ENCODE results near the gene SLC4A1AP.

SLC4A1AP gene

DNA sequence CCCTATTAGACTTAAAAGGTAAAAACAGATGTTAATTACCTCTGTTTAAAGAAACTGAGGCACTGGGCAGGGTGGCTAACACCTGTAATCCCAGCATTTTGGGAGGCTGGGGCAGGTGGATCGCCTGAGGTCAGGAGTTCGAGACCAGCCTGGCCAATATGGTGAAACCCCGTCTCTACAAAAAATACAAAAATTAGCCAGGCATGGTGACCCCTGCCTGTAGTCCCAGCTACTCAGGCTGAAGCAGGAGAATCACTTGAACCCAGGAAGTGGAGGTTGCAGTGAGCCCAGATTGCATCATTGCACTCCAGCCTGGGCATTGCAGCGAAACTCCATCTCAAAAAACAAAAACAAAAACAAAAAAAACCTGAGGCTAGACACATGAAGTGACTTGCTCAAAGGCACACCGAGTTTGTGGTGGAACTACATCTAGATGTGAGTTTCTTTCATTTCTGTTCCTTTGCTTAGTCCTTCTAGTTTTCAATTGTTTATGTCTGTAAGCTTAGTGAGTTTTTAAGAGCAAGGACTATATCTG is 40.7 kb downstream of the SLC4A1AP start:
- no peak for FAIRE-seq

DNA sequence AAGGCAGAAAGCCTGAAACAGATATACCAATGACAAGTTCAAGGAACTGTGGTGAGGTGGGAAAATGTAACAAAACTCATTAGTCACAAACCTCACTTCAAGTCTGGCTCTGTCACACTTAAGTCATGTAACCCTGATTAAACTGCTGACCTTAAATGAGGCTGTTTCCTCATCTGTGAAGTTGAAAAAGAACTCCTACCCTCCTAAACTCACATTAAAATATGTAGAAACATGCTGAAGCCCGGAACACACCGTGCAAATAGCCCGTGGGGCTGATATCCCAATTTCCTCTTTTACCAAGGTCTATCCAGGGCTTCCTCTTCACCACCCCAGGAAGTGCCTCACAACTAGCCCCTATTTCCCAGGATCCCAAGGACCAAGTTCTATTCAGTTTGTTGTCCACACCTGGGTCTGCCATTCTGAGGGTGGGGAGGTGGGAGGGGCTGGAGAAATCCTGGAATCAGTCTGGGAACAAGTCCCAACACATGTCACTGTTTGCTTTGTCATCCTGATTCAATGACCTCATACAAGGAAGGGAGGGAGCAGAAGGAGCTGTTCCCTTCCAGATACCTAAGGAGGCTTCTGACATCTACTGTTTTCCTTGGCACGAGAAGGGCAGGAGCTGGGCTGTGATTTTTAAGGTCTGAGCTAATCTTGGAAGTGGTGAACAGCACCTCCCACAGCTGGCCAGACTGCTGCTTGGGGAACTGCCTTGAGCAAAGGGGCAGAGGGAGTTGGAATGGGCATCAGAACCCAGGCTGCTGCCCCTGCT is 42.3 kb downstream of the SLC4A1AP start:
- no peak for FAIRE-seq

DNA sequence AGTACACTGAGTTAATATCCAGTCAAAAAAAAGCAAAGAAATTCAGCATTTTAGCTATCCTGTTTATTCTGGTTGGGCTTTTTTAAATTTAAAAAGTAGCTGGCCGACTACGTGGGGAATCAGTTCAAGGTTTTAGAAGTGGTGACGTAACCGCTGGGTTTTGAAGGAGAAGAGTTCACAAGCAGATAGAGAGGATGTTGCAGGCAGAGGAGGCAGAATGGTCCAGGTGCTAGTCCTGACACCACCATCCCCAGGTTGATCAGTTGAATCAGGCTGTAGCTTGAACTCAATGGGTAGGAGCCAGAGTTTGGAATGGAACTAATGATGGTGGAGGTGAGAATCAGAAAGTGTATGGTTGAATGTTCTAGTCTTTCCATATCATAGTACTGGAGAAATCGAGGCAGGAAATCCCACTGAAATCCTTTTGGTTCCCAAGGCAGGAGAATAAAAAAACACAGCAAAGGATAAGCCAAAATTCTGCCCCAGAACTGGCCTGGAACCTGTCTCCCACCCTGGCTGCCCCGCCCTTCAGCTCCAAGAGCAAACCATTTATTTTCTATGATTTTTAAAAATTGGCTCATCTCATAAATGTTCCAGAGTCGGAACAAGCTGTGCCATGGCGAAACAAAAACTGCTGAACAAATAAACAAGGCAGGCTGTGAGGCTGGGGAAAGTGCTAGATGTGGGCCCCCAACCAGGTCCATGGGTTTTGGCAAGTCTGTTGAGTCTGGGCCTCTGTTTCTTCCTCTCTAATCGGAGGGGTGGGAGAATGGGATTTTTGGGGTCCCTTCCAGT is 44.0 kb downstream of the SLC4A1AP start:
- FAIRE-seq: no peak

DNA sequence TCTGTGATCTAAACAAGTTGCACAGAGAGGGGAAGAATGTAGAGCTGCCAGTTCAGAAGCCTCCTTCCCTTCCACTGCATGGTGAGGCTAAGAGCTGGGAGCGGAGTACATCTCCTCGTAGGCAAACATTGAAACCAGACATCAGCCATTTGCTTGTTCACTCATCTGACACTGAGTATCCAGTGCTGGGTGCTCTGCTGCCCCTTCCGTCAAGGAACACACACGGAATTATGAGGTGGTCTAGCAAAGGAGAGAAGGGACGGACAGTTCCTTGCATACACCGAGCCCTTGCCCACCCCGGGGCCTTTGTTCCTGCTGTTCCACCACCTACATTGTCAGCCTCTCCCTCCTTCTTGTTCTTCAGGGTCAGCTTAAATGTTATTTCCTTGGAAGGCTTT is 44.6 kb downstream of the SLC4A1AP start:
- FAIRE-seq: no peak

DNA sequence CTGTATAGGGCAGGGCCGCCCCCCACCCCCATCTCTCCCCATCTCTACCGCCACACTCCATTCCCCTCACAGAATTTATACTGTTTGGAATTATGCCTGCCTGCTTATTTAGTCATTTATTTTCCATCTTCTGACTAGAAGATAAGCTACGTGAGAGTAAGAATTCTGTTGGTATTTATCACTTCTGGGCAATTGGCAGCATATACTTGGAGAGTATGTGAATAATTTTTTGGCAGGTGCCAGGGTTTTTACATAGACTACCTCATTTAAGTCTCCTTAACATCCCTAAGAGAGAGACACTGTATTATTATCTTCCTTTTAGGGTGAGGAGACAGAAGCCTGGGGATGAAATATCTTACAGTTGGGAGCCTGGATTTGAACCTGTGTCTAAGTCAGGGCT is 45.0 kb downstream of the SLC4A1AP start:
- FAIRE-seq: no peak

DNA sequence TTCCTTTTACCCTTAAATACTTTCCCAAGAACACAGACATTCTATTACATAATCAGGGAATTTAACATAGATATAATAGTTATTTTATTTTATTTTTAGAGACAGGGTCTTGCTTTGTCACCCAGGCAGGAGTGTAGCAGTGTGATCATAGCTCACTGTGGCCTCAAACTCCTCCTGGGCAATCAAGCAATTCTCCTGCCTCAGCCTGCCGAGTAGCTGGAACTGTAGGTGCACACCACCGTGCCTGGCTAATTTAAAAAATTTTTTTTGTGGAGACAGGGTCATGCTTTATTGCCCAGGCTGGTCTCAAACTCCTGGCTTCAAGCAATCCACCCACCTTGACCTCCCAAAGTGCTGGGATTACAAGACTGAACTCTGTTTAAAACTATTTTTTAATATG is 45.6 kb downstream of the SLC4A1AP start:
- FAIRE-seq: no peak

DNA sequence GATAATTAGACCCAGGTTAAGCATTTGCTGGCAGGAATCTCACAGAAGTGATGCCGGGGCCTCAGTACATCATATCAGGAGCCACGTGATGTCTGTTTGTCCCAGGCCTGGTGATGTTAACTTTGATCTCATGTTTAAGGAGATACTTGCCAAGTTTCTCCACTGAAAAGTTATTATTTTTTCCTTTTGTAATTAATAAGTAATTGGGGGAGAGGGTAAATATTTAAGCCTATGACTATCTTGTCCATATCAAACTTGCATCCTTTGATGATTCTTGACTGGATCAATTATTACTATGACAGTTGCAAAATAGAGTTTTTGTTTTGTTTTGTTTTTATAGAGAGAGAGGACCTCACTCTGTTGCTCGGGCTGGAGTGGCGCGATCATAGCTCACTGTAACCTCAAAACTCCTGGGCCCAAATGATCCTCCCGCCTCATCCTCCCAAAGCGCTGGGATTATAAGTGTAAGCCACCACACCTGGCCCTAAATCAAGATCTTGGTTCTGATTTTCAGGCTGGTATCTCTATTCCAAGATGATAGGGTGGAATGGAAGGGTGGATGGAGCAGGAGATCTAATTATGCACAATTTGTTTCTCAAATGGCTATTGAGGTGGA is 46.4 kb downstream of the SLC4A1AP start:
- FAIRE-seq: no peak

DNA sequence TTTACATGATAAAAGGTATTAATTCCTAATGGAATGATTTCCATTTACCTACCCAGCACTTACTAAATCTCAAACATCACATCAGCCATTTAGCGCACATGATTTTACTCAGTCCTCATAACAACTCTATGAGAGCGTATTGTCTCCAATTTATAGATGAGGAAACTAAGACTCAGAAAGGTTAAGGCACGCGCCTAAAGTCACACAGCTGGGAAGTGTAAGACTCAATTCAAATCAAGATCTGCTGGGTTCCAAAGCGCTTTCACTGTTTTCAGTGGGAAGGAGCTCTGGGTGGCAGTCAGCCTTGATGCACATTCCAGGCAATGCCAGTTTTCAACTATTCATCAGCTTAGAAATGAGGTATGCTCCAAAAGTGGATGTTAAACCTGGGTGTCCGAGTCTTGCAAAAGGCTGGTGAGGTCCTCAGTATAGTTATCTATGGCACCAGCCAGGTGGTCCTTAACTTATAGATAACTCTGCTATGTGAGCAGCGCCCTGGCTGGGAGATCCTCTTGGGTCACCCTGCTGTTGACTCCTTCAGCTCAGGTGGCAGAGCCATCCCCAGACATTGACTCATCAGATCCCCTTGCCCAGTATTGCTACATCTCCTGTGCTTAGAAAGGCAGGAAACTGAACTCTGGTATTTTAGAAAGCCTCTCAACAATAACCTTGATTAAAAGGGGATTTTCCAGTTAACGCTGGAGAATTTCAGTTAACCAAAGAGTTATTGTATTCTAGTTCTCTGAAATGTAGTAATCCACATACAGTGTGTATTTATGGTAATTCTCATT is 47.1 kb downstream of the SLC4A1AP start:
- no peak for FAIRE-seq

DNA sequence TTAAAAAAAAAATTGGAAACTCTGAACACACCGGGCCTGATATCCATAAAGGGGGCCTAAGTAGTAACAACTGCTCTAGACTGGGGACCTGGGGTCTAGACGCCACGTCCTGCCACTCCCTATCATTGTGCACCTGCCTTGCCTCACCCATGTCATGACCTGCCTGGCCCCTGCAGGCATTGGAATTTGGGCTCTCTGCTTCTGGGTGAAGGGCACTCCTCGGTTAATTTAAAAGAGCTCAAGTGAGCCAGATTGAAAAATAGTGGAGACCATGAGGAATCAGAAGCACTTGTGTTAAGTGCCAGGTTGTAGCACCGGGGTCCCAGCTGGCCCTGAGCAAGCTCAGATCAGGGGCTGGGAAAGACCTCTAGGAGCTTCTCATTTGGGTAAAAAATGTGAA is 48.1 kb downstream of the SLC4A1AP start:
- no peak for FAIRE-seq

DNA sequence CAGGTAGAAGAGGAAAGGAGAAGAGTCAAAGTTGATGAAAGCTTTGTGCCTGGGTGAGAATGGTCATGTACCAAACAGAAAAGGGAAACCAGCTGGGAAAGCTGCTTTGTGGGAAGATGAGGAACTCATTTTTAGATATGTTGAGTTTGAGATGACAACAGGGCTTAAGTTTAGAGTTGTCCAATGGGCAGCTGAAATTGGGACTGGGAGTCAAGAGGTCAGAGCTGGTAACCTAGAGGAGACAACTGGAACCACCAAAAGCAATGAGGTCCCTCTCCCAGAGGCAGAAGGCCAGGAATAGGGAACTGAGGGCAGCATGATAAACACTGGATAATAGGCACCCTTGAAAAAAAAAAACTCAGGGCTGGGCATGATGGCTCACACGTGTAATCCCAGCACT is 48.8 kb downstream of the SLC4A1AP start:
- FAIRE-seq: no peak

DNA sequence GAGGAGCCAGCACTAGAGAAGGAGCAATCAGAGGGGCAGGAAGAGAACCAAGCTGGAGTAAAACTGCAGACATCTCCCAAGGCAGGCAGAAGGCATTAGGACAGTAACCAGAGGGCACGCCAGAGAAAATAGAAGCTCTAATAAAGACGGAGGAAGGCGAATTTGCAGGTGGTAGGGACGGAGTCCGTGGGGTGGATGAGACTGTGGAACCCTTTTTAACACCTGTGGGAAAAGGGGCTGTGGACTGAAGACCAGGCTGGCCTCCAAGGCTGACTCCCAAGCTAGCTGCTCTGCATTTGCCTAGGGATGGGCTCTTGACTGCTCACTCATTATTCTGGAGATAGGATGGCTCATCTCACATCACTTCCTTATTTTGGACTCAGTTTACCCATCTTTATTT is 49.5 kb downstream of the SLC4A1AP start:
- no peak for FAIRE-seq

DNA sequence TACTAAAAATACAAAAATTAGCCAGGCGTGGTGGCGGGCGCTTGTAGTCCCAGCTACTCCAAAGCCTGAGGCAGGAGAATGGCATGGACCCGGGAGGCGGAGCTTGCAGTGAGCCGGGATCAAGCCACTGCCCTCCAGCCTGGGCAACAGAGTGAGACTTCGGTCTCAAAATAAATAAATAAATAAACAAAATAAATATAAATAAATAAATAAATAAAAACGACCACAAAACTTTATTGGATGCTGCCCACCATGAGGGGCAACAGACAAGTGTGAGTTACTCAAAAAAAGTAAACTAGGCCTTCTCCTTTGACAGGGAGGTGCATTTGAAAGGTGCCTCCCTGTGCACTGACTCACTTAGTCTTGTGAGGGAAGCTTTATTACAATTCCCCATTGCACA is 50.4 kb downstream of the SLC4A1AP start:
- no peak for FAIRE-seq

DNA sequence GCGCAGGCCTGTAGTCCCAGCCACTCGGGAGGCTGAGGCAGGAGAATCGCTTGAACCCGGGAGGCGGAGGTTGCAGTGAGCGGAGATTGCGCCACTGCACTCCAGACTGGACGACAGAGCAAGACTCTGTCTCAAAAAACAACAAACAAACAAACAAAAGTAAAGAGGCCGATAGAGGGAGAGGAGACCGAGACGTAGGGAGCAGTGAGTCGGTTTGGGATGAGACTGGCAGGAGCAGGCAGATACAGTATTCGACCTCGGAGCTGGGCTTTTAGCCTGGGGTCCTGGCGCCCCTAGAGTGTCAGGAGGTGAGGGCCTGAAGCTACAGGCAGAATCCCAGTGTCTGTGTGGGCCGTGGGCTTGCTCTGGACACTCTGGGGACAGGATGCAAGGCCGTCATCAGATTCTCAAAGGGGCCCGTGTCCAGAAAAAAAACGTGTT is 51.2 kb downstream of the SLC4A1AP start:
- no peak for FAIRE-seq

DNA sequence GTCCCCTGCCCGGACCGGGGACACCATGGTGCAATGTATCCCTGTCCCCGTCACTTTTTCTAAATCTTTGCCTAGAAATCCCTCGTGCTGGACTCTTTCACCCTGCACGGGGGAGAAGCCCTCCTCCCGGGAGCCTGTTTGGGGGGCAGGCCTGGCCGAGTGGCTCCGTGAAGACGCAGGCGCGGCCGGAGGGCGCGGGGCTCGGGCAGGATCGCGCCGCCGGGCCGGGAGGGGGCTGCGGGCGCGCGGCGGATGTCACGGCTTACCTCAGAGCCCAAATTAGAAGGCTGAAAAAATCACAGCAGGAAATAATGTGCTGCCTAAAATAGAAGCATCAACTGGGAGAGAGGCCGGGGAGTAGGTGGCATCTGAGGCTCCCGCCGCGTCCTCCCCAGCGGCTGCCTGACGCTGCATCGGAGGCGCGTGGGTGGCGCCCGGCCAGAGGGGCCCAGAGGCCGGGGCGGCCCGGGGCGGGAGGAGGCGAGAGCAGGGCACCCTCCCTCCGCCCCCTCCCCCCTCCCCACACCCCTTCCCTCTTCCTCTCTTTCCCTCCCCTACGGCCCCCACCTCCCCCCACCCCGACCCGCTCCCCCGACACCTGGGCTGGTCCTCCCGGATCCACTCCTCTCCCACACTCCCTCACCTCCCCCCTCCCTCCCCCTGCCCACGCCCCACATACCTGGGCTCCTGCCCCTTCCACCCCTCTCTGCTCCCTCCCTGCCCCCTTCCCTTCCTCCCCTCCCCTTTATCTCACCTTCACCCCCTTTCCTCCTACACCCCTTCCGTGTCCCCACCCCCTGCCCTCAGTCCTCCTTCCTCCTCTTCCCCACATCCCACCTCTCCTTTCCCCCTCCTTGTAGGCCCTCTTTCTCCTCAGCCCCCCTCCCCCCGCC is 51.9 kb downstream of the SLC4A1AP start:
- FAIRE-seq: no peak

DNA sequence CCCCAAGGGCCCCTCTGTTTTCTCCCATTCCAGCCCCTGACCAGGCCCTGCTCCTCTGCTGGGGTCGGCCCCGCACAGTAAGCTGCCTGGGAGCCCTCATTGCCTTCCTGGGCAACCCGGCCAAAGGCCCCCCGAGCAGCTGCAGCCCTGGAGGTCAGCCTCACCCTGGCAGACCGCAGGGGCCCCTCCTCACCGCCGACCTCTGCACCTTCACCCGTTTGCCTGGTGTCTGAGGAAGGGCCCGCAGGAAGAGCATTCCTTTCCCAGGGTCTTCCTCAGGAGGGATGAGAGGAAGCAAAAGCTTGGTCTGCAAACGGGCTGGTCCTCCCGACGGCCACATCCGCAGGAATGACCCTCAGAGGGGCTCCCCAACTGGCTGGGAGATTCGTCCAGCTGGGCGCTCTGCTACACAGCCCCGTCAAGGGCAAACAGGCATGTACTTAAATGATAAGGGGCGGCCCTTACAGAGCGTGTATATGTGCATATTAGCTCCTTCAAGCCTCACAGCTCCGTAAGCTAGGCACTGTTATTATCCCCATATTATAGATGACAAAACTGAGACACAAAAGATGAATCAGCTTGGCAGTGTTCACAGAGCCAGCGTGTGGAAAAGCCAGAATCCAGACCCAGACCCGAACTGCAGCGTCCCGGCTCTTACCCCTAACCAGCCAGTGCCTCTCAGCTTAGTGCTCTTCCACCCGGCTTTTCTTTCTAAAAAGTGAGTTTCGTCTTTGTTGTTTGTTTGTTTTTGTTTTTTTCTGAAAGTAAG is 52.8 kb downstream of the SLC4A1AP start:
- no peak for FAIRE-seq

DNA sequence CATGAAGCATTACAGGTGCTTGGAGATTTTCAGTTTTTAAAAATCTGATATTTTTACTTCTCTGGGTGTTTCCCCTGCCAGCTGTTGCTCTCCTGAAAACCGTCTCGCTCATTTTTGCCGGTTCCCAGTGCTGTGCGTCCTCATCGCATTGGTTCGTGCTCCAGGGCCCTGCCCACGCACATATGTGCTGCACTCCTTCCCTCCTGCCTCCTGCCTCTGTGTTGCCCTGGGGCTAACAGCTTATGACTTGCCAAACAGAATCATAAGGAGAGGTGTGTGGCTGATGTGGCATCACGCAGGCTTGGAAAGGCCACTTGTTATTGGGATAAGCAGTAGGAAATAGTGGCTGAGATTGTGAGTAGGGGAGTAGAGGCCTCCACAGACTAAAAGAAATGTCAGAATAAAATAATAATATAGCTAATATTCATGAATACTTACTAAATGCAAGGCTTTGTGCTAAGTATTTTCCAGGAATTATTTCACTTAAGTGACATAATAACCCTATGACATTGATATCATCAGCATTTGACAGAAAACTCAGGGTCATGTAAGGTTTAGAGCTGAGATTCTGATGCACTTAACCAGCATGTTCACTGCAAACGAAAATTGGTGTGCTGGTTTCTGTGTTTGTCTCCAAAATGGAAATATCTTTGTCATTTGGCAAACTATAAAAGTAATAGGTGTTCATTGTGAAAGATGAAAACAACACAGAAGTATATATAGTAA is 53.5 kb downstream of the SLC4A1AP start:
- no peak for FAIRE-seq

DNA sequence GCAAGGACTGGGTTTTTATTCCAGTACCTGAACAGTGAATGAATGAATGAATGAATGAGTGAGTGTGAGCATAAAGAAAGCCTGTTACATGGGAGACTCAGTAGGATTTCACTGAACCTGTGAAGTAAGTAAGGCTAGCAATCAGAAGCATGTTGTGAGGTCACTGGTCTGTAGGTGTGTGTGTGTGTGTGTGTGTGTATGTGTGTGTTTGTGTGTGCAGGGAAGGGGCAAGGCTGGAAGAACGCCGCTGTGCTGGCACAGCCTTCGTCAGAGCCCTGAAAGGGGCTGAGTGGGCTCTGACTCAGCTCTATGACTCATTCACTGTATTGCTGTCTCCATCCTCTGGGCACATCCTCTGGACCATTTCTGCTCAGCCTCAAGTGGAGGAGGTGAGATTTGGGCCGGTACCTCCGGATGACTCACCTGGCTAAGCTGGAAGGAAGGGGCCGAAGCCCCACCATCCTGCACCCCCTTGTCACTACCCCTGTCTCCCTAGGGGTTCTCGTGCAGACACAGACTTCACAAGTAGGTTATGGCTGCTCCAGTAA is 56.4 kb downstream of the SLC4A1AP start:
- no peak for FAIRE-seq

DNA sequence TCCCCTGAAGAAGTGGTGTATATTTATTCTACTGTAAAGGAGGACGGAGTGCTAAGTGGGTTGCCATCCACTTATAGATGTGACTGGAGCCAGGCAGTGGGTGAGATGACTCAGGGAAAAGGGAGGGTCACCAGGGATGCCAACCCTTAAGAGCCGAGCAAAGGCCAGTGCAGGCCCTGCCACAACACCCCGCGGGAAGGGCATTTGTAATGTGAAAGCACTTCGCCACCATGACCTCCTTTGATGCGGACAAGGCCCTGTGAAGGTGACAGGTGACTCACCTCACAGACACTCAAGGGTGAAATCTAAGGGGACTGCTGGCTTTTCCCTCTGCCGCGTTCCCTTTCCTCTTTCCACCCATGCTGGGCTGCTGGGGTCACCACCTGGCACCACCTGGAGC is 57.6 kb downstream of the SLC4A1AP start:
- no peak for FAIRE-seq

DNA sequence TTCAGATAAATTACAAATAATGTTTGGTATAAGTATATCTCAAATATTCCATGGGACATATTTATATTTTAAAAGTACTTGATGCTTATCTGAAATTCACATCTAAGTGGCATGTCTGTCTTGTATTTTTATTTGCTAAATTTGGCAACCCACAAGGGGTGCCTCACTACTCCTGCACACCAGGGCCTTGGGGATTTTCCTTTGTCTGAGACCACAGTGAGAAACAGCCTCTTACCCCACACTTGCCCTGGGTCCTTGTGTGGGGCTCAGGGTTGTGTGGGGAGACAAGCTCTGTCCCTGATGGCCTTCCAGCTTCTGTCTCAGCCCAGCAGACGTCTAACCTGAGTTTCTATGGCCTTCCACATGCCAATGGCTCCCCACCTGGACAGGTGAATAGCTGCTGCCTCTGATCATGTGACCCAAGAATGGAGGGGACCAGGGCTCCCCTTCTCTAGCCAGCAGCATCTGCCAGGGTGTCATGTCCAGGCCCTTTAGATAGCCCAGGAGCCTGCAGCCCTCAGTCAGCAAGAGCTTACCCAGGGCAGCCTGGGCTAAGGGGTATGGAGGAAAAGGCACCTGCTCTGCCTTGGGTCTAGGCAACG is 58.3 kb downstream of the SLC4A1AP start:
- FAIRE-seq: no peak

All from G401.6 (cell line).